Inflammatory macrophage treated with lipopolysaccharide for 1 hour (primary cell): Measurements from ENCODE around the gene TCF7L2.

Experiments used
- DNase-seq, 2 donors: peaks; one replicate each; pipeline ENCODE4 v3.0.0-alpha.2; 2020 to 2022

The TCF7L2 gene

GRCh38 chr10:112948196-112948595 is 1.9 kb upstream of the TCF7L2 start:
- DNase-seq = no peak

- peak; percentile 40 to 56 for DNase-seq
These were observed 764 bp upstream of the TCF7L2 start for GRCh38 chr10:112949143-112949823.

GRCh38 chr10:112950714-112951358 is 789 bp downstream of the TCF7L2 start:
- peak; percentile 36 to 58 for DNase-seq

GRCh38 chr10:112951359-112952281 is 1.6 kb downstream of the TCF7L2 start:
- DNase-seq = peak; percentile 90 to 92

- no peak for DNase-seq
These were observed 2.5 kb downstream of the TCF7L2 start for GRCh38 chr10:112952282-112953173.

- no peak for DNase-seq
These were observed 3.4 kb downstream of the TCF7L2 start for GRCh38 chr10:112953174-112954159.

- DNase-seq = no peak
These were observed 5.0 kb downstream of the TCF7L2 start for GRCh38 chr10:112954974-112955581.

GRCh38 chr10:112955582-112956421 is 5.8 kb downstream of the TCF7L2 start:
- peak in 1 of 2 donors; percentile 25 for DNase-seq

GRCh38 chr10:112956631-112957350 is 6.7 kb downstream of the TCF7L2 start:
- DNase-seq = no peak

GRCh38 chr10:112957640-112958092 is 7.6 kb downstream of the TCF7L2 start:
- DNase-seq = no peak

GRCh38 chr10:112958275-112958995 is 8.4 kb downstream of the TCF7L2 start:
- DNase-seq = no peak

GRCh38 chr10:112959207-112959838 is 9.3 kb downstream of the TCF7L2 start:
- peak in 1 of 2 donors; percentile 29 for DNase-seq

GRCh38 chr10:112960151-112960681 is 10.2 kb downstream of the TCF7L2 start:
- no peak for DNase-seq

GRCh38 chr10:112961609-112962008 is 11.6 kb downstream of the TCF7L2 start:
- DNase-seq = no peak

- DNase-seq = no peak
These were observed 12.3 kb downstream of the TCF7L2 start for GRCh38 chr10:112962343-112962742.

GRCh38 chr10:112963835-112964234 is 13.8 kb downstream of the TCF7L2 start:
- DNase-seq = peak; percentile 66 to 89

- no peak for DNase-seq
These were observed 14.4 kb downstream of the TCF7L2 start for GRCh38 chr10:112964482-112964881.
